Measurements from ENCODE around the gene FGD4. TPM values are rescaled to one million over a fixed set of nuclear protein-coding genes. Genes with fewer than 3 reads are reported as not detected.
A peak's percentile ranks its signal among the peaks of the same experiment; 100 is the strongest.

Gene FGD4
- total RNA-seq: 100 to 1,000 TPM in 4 of 5 donors, 10 to 100 TPM in 1; 57.6 to 138 (median 131) TPM
- polyA plus RNA-seq: 10 to 100 TPM in 1 of 3 donors, 1 to 10 TPM in 2; 5.5 to 11.0 (median 9.0) TPM
- long read RNA-seq, donor 1, partial matches to known transcripts: 0 of 2 reads
- long read RNA-seq, donor 1, other reads (novel, unspliced or antisense): 0 of 2 reads
- long read RNA-seq, donor 2, partial matches to known transcripts: 0 of 2 reads
- long read RNA-seq, donor 2, other reads (novel, unspliced or antisense): 0 of 2 reads
- long read RNA-seq, donor 3, full-length matches to known transcripts: 7 of 14 reads
- long read RNA-seq, donor 3, partial matches to known transcripts: 7 of 14 reads
- long read RNA-seq, donor 3, other reads (novel, unspliced or antisense): 0 of 14 reads
- long read RNA-seq, donor 4: 0 reads
- long read RNA-seq, donor 5, partial matches to known transcripts: 0 of 4 reads
- long read RNA-seq, donor 5, other reads (novel, unspliced or antisense): 0 of 4 reads
- long read RNA-seq, donor 6, full-length matches to known transcripts: 41 of 75 reads
- long read RNA-seq, donor 6, partial matches to known transcripts: 34 of 75 reads
- long read RNA-seq, donor 6, other reads (novel, unspliced or antisense): 0 of 75 reads
- long read RNA-seq, donor 7, partial matches to known transcripts: 0 of 1 reads
- long read RNA-seq, donor 7, other reads (novel, unspliced or antisense): 0 of 1 reads
- long read RNA-seq, donor 8, full-length matches to known transcripts: 9 of 18 reads
- long read RNA-seq, donor 8, partial matches to known transcripts: 9 of 18 reads
- long read RNA-seq, donor 8, other reads (novel, unspliced or antisense): 0 of 18 reads
- long read RNA-seq, donor 9, partial matches to known transcripts: 17 of 20 reads
- long read RNA-seq, donor 9, other reads (novel, unspliced or antisense): 0 of 20 reads
- long read RNA-seq, donor 10, partial matches to known transcripts: 0 of 1 reads
- long read RNA-seq, donor 10, other reads (novel, unspliced or antisense): 0 of 1 reads

GRCh38 chr12:32399370-32400113 is at the start of gene FGD4:
TSS of gene FGD4 (plus strand) at chr12:32399558.
- H3K27ac ChIP-seq: peak within 1 kb of the TSS; percentile 91 to 98 (median 93)
- peak in 3 of 7 experiments; percentile 23 to 33 (median 29) for TF ChIP-seq CTCF (IDR thresholded peaks at IDR 0.05)
- TF ChIP-seq POLR2A (IDR thresholded peaks at IDR 0.05): peak in 2 of 4 donors; percentile 80 to 88
- TF ChIP-seq POLR2AphosphoS5 (IDR thresholded peaks at IDR 0.05): peak; percentile 44 to 97 (median 96)
- no peak for TF ChIP-seq EP300 (IDR thresholded peaks at IDR 0.05)
- DNase-seq: peak; percentile 92 to 97
- 0 to 2% (median 0%) methylated on average over 35 to 82 of the region's 82 CpGs for WGBS, 5 donors
- peaks cover 0 to 15% (median 5%) of the 10 kb centered on the region in 3 donors for H3K27me3 ChIP-seq
- no peaks in the 10 kb centered on the region for H3K36me3 ChIP-seq
- H3K4me1 ChIP-seq: peaks cover 4 to 49% (median 27%) of the 10 kb centered on the region in 4 donors
- peak within 1 kb of the TSS; percentile 66 to 84 (median 82) for H3K4me3 ChIP-seq
- intact Hi-C loops (cut with DNase I; ENCODE audit: low total_unique reads): no loop called here
- H3K9me3 ChIP-seq: no peaks in the 10 kb centered on the region

- no peak for DNase-seq
- H3K36me3 ChIP-seq: no peaks in the 10 kb centered on the region
- no peaks in the 10 kb centered on the region for H3K9me3 ChIP-seq
- 36 to 72% (median 57%) methylated on average over 1 of the region's 1 CpG for WGBS, 5 donors
- TF ChIP-seq CTCF (IDR thresholded peaks at IDR 0.05) (no peak), POLR2A (IDR thresholded peaks at IDR 0.05) (no peak), POLR2AphosphoS5 (IDR thresholded peaks at IDR 0.05) (no peak), EP300 (IDR thresholded peaks at IDR 0.05) (no peak)
- H3K4me3 ChIP-seq: no peak overlapping the region
- intact Hi-C loops (cut with DNase I; ENCODE audit: low total_unique reads): no loop called here
- no peaks in the 10 kb centered on the region for H3K27me3 ChIP-seq
- no peaks in the 10 kb centered on the region for H3K4me1 ChIP-seq
- no peak overlapping the region for H3K27ac ChIP-seq
These were observed 45.8 kb upstream of the FGD4 start for GRCh38 chr12:32353540-32353939.

GRCh38 chr12:32357601-32358249 is 41.6 kb upstream of the FGD4 start:
- no peak for TF ChIP-seq POLR2AphosphoS5 (IDR thresholded peaks at IDR 0.05)
- no peak for TF ChIP-seq EP300 (IDR thresholded peaks at IDR 0.05)
- no peak for TF ChIP-seq POLR2A (IDR thresholded peaks at IDR 0.05)
- no peak for TF ChIP-seq CTCF (IDR thresholded peaks at IDR 0.05)
- Histone ChIP-seq H3K4me3 (no peak overlapping the region), H3K9me3 (no peaks in the 10 kb centered on the region), H3K4me1 (no peaks in the 10 kb centered on the region), H3K36me3 (no peaks in the 10 kb centered on the region), H3K27me3 (no peaks in the 10 kb centered on the region), H3K27ac (no peak overlapping the region)
- intact Hi-C loops (cut with DNase I; ENCODE audit: low total_unique reads): no loop called here
- 93 to 98% (median 96%) methylated on average over 8 of the region's 8 CpGs for WGBS, 5 donors
- DNase-seq: no peak
